Vagina (tissue), 2 donors: ENCODE data around the gene TTC23L. TPM values are rescaled to one million over a fixed set of nuclear protein-coding genes. Genes with fewer than 3 reads are reported as not detected.

ENCODE experiments used
- DNase-seq, 2 donors: peaks; one replicate each; pipeline ENCODE4 v3.0.0-alpha.2; 2017; ENCODE audit errors: extremely low spot score in 2 of 2
- H3K27ac ChIP-seq: fragments of 200-600 bp; sonication (generic); one replicate; pipeline ENCODE4 v1.5.1; 2019
- H3K27me3 ChIP-seq: fragments of 200-600 bp; sonication (generic); one replicate; pipeline ENCODE4 v1.5.1; 2019
- H3K36me3 ChIP-seq, 2 donors: fragments of 200-600 bp; sonication (generic); one replicate each; pipeline ENCODE4 v1.5.1; 2017 to 2019
- H3K4me1 ChIP-seq: fragments of 200-600 bp; sonication (generic); one replicate; pipeline ENCODE4 v1.5.1; 2019
- H3K4me3 ChIP-seq, 2 donors: fragments of 200-600 bp; sonication (generic); 1 replicate in 1 of 2; 2 replicates in 1 of 2; pipeline ENCODE4 v1.5.1; 2016 to 2019
- H3K9me3 ChIP-seq: fragments of 200-600 bp; sonication (generic); one replicate; pipeline ENCODE4 v1.5.1; 2019
- POLR2A ChIP-seq, 2 donors: fragments of 450-650 bp; IDR thresholded peaks; one replicate each; pipeline ENCODE4 v1.6.1; 2017; ENCODE audit warnings: antibody characterized with exemption in 2 of 2, mild to moderate bottlenecking in 2 of 2, moderate library complexity in 2 of 2
- POLR2AphosphoS5 ChIP-seq, 2 donors: sonication (generic); formaldehyde crosslinking; IDR thresholded peaks; one replicate each; pipeline ENCODE4 v1.9.0; 2017; ENCODE audit warnings: antibody characterized with exemption in 2 of 2, mild to moderate bottlenecking in 2 of 2, low read depth in 1 of 2; ENCODE audit not compliant: insufficient read depth in 1 of 2
- intact Hi-C: fragments of 100-400 bp; cut with DNase I; formaldehyde crosslinking; loops from one replicate; pipeline ENCODE4 v1.15.1; 2023
- total RNA-seq: library from RNA; depleted of rRNA; stranded (reverse); fragments of >200 nt; gene quantifications from one replicate; pipeline ENCODE4 v1.2.3, GENCODE V29; 2016
- TF ChIP-seq, protein P1 (sequence below), 3 experiments: fragments of 450-650 bp in 2 of 3; fragments of 200-600 bp in 1 of 3; sonication (generic) in 1 of 3; IDR thresholded peaks; one replicate each; pipeline ENCODE4 v1.5.1; 2017 to 2019; ENCODE audit warnings: antibody characterized with exemption in 3 of 3, mild to moderate bottlenecking in 2 of 3, moderate library complexity in 2 of 3

The TTC23L gene
- total RNA-seq, 1 donor from 2014 or later = 0.25 TPM

DNA sequence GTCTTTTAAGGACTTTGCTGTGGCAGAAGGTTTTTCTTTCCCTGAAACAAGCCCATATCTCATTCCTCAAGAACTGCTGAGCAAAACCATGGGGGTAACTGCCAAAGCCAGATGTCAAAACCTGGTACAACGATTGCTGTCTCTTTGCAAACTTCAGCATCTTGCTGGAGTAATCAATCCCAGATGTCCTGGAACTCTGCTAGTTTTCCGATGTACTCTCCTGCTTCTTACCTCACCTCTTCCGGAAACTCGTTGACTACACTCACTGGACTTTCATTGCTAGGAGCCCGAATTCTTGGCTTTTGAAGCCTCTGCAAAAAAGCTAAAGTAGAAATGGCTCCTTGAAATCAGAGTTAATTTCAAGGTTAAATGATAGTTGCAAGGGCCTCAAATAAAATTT lies 53.0 kb downstream of the TTC23L start:
- intact Hi-C loops = no loop called here
- H3K27me3 ChIP-seq = no peaks in the 10 kb centered on the region
- H3K4me1 ChIP-seq = no peaks in the 10 kb centered on the region
- H3K4me3 ChIP-seq = no peak overlapping the region
- no peaks in the 10 kb centered on the region for H3K36me3 ChIP-seq
- H3K27ac ChIP-seq = no peak overlapping the region
- DNase-seq = no peak
- TF ChIP-seq, protein P1, sequence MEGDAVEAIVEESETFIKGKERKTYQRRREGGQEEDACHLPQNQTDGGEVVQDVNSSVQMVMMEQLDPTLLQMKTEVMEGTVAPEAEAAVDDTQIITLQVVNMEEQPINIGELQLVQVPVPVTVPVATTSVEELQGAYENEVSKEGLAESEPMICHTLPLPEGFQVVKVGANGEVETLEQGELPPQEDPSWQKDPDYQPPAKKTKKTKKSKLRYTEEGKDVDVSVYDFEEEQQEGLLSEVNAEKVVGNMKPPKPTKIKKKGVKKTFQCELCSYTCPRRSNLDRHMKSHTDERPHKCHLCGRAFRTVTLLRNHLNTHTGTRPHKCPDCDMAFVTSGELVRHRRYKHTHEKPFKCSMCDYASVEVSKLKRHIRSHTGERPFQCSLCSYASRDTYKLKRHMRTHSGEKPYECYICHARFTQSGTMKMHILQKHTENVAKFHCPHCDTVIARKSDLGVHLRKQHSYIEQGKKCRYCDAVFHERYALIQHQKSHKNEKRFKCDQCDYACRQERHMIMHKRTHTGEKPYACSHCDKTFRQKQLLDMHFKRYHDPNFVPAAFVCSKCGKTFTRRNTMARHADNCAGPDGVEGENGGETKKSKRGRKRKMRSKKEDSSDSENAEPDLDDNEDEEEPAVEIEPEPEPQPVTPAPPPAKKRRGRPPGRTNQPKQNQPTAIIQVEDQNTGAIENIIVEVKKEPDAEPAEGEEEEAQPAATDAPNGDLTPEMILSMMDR (IDR thresholded peaks at IDR 0.05) = no peak
- no peak for TF ChIP-seq POLR2A (IDR thresholded peaks at IDR 0.05)
- no peak for TF ChIP-seq POLR2AphosphoS5 (IDR thresholded peaks at IDR 0.05; ENCODE audit: insufficient read depth in 1 of 2, low read depth in 1 of 2)
- no peaks in the 10 kb centered on the region for H3K9me3 ChIP-seq

DNA sequence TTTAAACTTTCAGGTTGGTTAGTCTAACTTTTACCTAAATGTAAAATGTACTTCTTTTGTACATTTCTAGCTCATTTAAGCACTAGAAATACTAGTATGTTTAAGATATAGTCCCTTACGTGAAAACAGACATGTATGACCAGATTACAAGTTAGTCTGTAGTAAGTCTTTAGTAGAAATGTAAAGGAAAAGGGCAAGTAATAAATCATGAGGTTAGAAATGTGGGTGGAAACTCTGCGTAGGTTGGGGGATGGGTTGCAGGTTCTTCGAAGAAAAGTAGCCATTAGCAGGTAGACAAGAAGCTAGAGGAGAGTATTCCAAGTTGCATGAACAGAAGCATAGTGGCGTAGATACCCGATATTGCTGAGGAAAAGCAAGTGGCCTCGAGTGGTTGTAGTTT lies 53.5 kb downstream of the TTC23L start:
- Histone ChIP-seq H3K4me3 (no peak overlapping the region), H3K36me3 (no peaks in the 10 kb centered on the region), H3K9me3 (no peaks in the 10 kb centered on the region), H3K27ac (no peak overlapping the region), H3K27me3 (no peaks in the 10 kb centered on the region), H3K4me1 (no peaks in the 10 kb centered on the region)
- TF ChIP-seq POLR2A (IDR thresholded peaks at IDR 0.05) = no peak
- TF ChIP-seq, protein P1 (IDR thresholded peaks at IDR 0.05) = no peak
- TF ChIP-seq POLR2AphosphoS5 (IDR thresholded peaks at IDR 0.05; ENCODE audit: insufficient read depth in 1 of 2, low read depth in 1 of 2) = no peak
- DNase-seq = no peak
- intact Hi-C loops = no loop called here

DNA sequence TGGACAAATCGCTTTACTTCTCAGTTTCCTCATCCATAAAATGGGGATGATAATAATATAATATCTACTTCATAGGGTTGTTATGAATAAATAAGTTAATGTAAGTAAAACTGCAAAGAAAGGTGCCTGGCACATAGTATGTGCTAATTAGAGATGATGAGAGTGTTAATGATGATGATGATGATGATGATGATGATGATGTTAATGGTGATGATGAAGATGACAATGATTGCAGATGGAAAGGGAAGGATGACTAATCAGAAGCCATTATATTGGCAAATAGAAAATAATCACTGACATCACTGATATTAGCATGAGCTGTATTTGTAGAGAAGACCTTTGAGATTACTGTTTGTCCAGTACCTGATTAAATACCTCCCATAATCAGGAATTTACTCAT lies 55.8 kb downstream of the TTC23L start:
- Histone ChIP-seq H3K27me3 (no peaks in the 10 kb centered on the region), H3K27ac (no peak overlapping the region), H3K36me3 (no peaks in the 10 kb centered on the region), H3K9me3 (no peaks in the 10 kb centered on the region), H3K4me3 (no peak overlapping the region), H3K4me1 (no peaks in the 10 kb centered on the region)
- intact Hi-C loops = loop anchor here (2.0 kb wide), 1 partner anchor 408 kb away; no protein-coding TSS in a partner anchor
- TF ChIP-seq, protein P1 (IDR thresholded peaks at IDR 0.05) = no peak
- no peak for TF ChIP-seq POLR2AphosphoS5 (IDR thresholded peaks at IDR 0.05; ENCODE audit: insufficient read depth in 1 of 2, low read depth in 1 of 2)
- TF ChIP-seq POLR2A (IDR thresholded peaks at IDR 0.05) = no peak
- DNase-seq = no peak

- H3K9me3 ChIP-seq = no peaks in the 10 kb centered on the region
- no peaks in the 10 kb centered on the region for H3K27me3 ChIP-seq
- H3K36me3 ChIP-seq = no peaks in the 10 kb centered on the region
- no peak for DNase-seq
- H3K27ac ChIP-seq = no peak overlapping the region
- H3K4me3 ChIP-seq = no peak overlapping the region
- TF ChIP-seq POLR2A (IDR thresholded peaks at IDR 0.05) = no peak
- TF ChIP-seq POLR2AphosphoS5 (IDR thresholded peaks at IDR 0.05; ENCODE audit: insufficient read depth in 1 of 2, low read depth in 1 of 2) = no peak
- TF ChIP-seq, protein P1 (IDR thresholded peaks at IDR 0.05) = no peak
- no peaks in the 10 kb centered on the region for H3K4me1 ChIP-seq
- intact Hi-C loops = loop anchor here (2.0 kb wide), 1 partner anchor 409 kb away; no protein-coding TSS in a partner anchor
Measured at GRCh38 chr5:34895641-34896419, 56.9 kb downstream of the TTC23L start.

DNA sequence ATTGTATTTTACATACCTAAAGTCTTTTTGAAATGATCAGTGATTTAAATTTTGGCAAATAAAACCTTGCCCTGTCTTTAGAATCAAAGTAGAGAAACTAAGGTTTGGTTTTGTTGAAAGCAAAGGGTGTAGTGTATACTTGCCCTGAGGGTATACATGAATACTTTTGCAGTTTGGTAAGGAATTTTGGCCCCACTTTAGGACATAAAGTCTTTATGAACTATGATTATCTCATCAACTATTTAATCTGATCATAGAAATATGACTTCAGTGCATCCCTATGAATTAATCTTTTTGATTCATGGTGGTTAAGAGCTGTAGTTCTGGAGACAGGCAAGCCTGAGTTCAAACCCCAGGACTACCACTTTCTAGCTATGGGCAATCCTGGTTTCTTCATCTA lies 58.7 kb downstream of the TTC23L start:
- H3K9me3 ChIP-seq = no peaks in the 10 kb centered on the region
- TF ChIP-seq POLR2A (IDR thresholded peaks at IDR 0.05) = no peak
- TF ChIP-seq POLR2AphosphoS5 (IDR thresholded peaks at IDR 0.05; ENCODE audit: insufficient read depth in 1 of 2, low read depth in 1 of 2) = no peak
- TF ChIP-seq, protein P1 (IDR thresholded peaks at IDR 0.05) = no peak
- DNase-seq = no peak
- peaks cover 0 to 5% of the 10 kb centered on the region in 2 donors for H3K36me3 ChIP-seq
- H3K4me3 ChIP-seq = no peak overlapping the region
- H3K27ac ChIP-seq = no peak overlapping the region
- H3K27me3 ChIP-seq = no peaks in the 10 kb centered on the region
- no peaks in the 10 kb centered on the region for H3K4me1 ChIP-seq
- intact Hi-C loops = no loop called here
